PC-3 (cell line): ENCODE measurements around the gene KDM2B. TPM values are rescaled to one million over a fixed set of nuclear protein-coding genes. Genes with fewer than 3 reads are reported as not detected.

Experiments used
- ATAC-seq: fragments of 200-7000 bp; cut with Tn5 transposase; 2 replicates; pipeline ENCODE4 v1.9.1; 2020; ENCODE audit warnings: mild to moderate bottlenecking, moderate library complexity
- BruUV-seq: library from RNA; stranded (reverse); fragments of 400-500 nt; replicated peaks from 2 replicates; lab custom pipeline; 2021; lab: Mats Ljungman, UMichigan
- CTCF ChIA-PET: fragments of 300-600 bp; sonication (Branson Sonifier 250); formaldehyde crosslinking; loops from one replicate; lab custom pipeline; 2022; ENCODE audit warnings: antibody characterized with exemption; lab: Charles Lee
- POLR2A ChIA-PET: fragments of 300-600 bp; sonication (Branson Sonifier 250); formaldehyde crosslinking; loops from one replicate; lab custom pipeline; 2022; ENCODE audit warnings: antibody characterized with exemption; ENCODE audit not compliant: unreplicated experiment; lab: Charles Lee
- DNase-seq: peaks from one replicate; pipeline ENCODE4 v3.0.0-alpha.2; 2015
- H2AFZ ChIP-seq: fragments of 300-600 bp; sonication (generic); 2 replicates; pipeline ENCODE4 v1.6.0; 2016; ENCODE audit warnings: antibody characterized with exemption, low read length
- H3F3A ChIP-seq: fragments of 300-600 bp; sonication (generic); one replicate; pipeline ENCODE4 v1.6.0; 2017; ENCODE audit warnings: antibody characterized with exemption, low read length, control low read depth, mild to moderate bottlenecking; ENCODE audit not compliant: unreplicated experiment
- H3K27ac ChIP-seq: fragments of 300-600 bp; sonication (generic); 2 replicates; pipeline ENCODE4 v1.5.1; 2016; ENCODE audit warnings: mild to moderate bottlenecking, low read length
- H3K27me3 ChIP-seq: fragments of 300-600 bp; sonication (generic); 2 replicates; pipeline ENCODE4 v1.6.1; 2016; ENCODE audit warnings: low read length, mixed read lengths
- H3K36me3 ChIP-seq: fragments of 300-600 bp; sonication (generic); 2 replicates; pipeline ENCODE4 v1.6.1; 2016; ENCODE audit warnings: low read depth, mixed run types, low read length, mixed read lengths
- H3K4me1 ChIP-seq: fragments of 300-600 bp; sonication (generic); 2 replicates; pipeline ENCODE4 v1.5.1; 2016; ENCODE audit warnings: low read length; ENCODE audit not compliant: insufficient read depth
- H3K4me2 ChIP-seq: fragments of 300-600 bp; sonication (generic); 2 replicates; pipeline ENCODE4 v1.6.0; 2016; ENCODE audit warnings: low read length
- H3K4me3 ChIP-seq: fragments of 300-600 bp; sonication (generic); 2 replicates; pipeline ENCODE4 v1.5.1; 2016; ENCODE audit warnings: mild to moderate bottlenecking, low read length, mixed read lengths
- H3K79me2 ChIP-seq: fragments of 300-600 bp; sonication (generic); 2 replicates; pipeline ENCODE4 v1.6.1; 2017; ENCODE audit warnings: low read length, mixed read lengths
- H3K9ac ChIP-seq: fragments of 300-600 bp; sonication (generic); 2 replicates; pipeline ENCODE4 v1.6.0; 2016; ENCODE audit warnings: mild to moderate bottlenecking, low read length
- H3K9me2 ChIP-seq: fragments of 300-600 bp; sonication (generic); replicated peaks from 2 replicates; pipeline ENCODE4 v1.6.1; 2016; ENCODE audit warnings: mixed run types, low read length, mixed read lengths
- H3K9me3 ChIP-seq: fragments of 300-600 bp; sonication (generic); 2 replicates; pipeline ENCODE4 v1.6.1; 2016; ENCODE audit warnings: low read length, mixed read lengths
- H4K20me1 ChIP-seq: fragments of 300-600 bp; sonication (generic); 2 replicates; pipeline ENCODE4 v1.6.1; 2016; ENCODE audit warnings: low read length, mixed read lengths
- EZH2 ChIP-seq: fragments of 300-600 bp; sonication (generic); IDR thresholded peaks from one replicate; pipeline ENCODE4 v1.6.1; 2017; ENCODE audit warnings: antibody characterized with exemption, mild to moderate bottlenecking, low read length; ENCODE audit not compliant: unreplicated experiment
- EZH2phosphoT487 ChIP-seq: fragments of 300-600 bp; sonication (generic); IDR thresholded peaks from 2 replicates; pipeline ENCODE4 v1.6.1; 2018; ENCODE audit warnings: mild to moderate bottlenecking, antibody characterized with exemption, low read length, borderline replicate concordance
- intact Hi-C: fragments of 100-400 bp; cut with micrococcal nuclease; formaldehyde crosslinking; loops from 2 replicates; pipeline ENCODE4 v1.9.0; 2023
- total RNA-seq: library from RNA; depleted of rRNA; stranded (reverse); fragments of >200 nt; gene quantifications from 2 replicates; pipeline ENCODE4 v1.2.3, GENCODE V29; 2014
- TF ChIP-seq, protein P1 (sequence below): fragments of 300-600 bp; sonication (generic); conservative IDR thresholded peaks from 2 replicates; pipeline ENCODE4 v1.5.1; 2017; ENCODE audit warnings: antibody characterized with exemption, low read depth, mild to moderate bottlenecking, low read length

KDM2B gene
- total RNA-seq, 1 experiment from 2014 or later, result 52.5 TPM

DNA sequence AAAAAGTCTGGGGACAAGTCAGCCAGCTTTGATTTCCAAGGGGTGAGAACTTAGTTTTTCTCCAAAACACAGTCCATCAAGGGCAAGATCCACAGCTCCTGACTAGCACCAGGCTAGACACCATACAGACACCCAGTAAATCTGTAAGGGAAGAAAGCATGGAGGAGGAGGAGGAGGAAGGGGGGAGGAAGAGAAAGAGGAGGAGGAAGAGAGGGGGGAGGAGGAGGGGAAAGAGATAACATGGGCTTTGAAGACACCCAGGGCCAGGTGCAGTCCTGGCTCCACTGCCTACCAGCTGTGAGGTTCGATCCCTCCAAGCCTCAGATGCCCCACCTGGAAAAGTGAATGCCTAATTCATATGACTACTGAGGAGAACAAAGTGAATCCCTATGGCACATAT is 18.3 kb downstream of the KDM2B start:
- no TSS peak for BruUV-seq
- Histone ChIP-seq H3K4me1 (no peaks in the 10 kb centered on the region), H3K36me3 (no peaks in the 10 kb centered on the region; the same call in 1 of the 2 replicates), H3K9me2 (no peaks in the 10 kb centered on the region), H2AFZ (no peak overlapping the region), H3F3A (no peaks in the 10 kb centered on the region), H3K9ac (no peak overlapping the region), H3K9me3 (no peaks in the 10 kb centered on the region), H3K4me2 (no peak overlapping the region), H4K20me1 (no peaks in the 10 kb centered on the region), H3K27ac (no peak overlapping the region), H3K27me3 (no peaks in the 10 kb centered on the region), H3K4me3 (no peak overlapping the region), H3K79me2 (no peaks in the 10 kb centered on the region)
- CTCF ChIA-PET, result no interaction called here
- intact Hi-C loops, result no loop called here
- ATAC-seq (no peak), DNase-seq (no peak)
- POLR2A ChIA-PET, result interaction anchor here (0.7 kb wide), 2 partner anchors 9 to 110 kb away, joined by 19 to 35 read pairs; no protein-coding TSS in a partner anchor
- TF ChIP-seq EZH2 (no peak), EZH2phosphoT487 (no peak)
- TF ChIP-seq, protein P1, sequence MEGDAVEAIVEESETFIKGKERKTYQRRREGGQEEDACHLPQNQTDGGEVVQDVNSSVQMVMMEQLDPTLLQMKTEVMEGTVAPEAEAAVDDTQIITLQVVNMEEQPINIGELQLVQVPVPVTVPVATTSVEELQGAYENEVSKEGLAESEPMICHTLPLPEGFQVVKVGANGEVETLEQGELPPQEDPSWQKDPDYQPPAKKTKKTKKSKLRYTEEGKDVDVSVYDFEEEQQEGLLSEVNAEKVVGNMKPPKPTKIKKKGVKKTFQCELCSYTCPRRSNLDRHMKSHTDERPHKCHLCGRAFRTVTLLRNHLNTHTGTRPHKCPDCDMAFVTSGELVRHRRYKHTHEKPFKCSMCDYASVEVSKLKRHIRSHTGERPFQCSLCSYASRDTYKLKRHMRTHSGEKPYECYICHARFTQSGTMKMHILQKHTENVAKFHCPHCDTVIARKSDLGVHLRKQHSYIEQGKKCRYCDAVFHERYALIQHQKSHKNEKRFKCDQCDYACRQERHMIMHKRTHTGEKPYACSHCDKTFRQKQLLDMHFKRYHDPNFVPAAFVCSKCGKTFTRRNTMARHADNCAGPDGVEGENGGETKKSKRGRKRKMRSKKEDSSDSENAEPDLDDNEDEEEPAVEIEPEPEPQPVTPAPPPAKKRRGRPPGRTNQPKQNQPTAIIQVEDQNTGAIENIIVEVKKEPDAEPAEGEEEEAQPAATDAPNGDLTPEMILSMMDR, result no peak

DNA sequence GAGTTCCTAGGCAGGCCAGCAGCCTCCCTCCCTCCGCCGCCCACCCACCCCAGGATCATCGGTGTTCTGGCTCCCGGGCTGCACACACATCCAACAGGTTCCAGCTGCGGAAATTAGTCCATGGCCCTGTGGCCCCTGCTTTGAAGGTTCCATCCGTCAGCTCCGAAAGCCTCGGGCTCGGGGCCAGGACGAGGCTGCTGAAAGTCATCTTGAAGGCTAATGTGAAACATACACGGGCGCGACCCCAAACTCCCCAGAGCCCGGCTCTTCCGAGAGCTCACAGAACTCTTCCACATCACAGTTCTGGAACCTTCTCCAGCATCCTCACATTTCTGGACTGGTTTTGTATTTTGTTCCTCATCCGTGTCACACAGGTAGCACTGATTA is 19.8 kb downstream of the KDM2B start:
- no peaks in the 10 kb centered on the region for H3K27me3 ChIP-seq
- intact Hi-C loops, result no loop called here
- ChIA-PET POLR2A (no interaction called here), CTCF (no interaction called here)
- DNase-seq (no peak), ATAC-seq (no peak)
- H3K9ac ChIP-seq, result no peak overlapping the region
- H3K27ac ChIP-seq, result no peak overlapping the region
- no TSS peak for BruUV-seq
- H3K4me2 ChIP-seq, result no peak overlapping the region
- H3F3A ChIP-seq, result no peaks in the 10 kb centered on the region
- H3K9me3 ChIP-seq, result no peaks in the 10 kb centered on the region
- no peak overlapping the region for H2AFZ ChIP-seq
- no peak overlapping the region for H3K4me3 ChIP-seq
- no peaks in the 10 kb centered on the region for H3K9me2 ChIP-seq
- TF ChIP-seq EZH2phosphoT487 (no peak), EZH2 (no peak)
- TF ChIP-seq, protein P1, result no peak
- H3K36me3 ChIP-seq, result no peaks in the 10 kb centered on the region; the same call in 1 of the 2 replicates
- no peaks in the 10 kb centered on the region for H3K4me1 ChIP-seq
- no peaks in the 10 kb centered on the region for H4K20me1 ChIP-seq
- H3K79me2 ChIP-seq, result no peaks in the 10 kb centered on the region

DNA sequence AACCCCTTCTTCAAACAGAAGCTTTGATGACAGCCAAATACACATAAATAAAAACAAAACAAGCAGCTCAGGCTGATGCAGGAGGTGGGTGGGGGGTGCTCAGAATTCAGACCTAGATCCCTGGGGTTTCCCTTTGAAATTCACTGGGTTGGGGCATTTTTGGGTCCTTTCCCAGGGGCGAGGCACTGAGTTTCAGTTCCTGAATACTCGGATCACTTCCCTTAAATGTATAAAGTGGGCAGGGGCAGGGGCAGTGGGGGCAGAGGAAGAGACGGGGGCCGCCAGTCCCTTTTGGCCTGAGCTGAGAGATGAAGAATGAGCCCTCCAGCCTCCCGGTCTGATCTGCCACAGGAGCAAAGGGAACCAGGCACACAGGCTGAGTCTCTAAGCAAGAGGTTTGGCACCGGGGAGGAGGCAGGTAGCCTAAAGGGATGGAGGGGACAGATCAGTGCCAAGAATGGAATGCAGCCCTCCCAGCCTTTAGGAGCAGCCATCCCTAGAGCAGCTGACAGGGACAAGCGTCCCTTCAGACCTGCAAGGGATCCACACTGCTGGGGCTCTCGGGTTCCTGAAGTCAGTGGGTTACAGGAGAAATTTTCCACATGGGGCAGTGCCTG is 20.3 kb downstream of the KDM2B start:
- no peaks in the 10 kb centered on the region for H3F3A ChIP-seq
- H3K9me3 ChIP-seq, result no peaks in the 10 kb centered on the region
- H3K4me2 ChIP-seq, result no peak overlapping the region
- no peak overlapping the region for H3K9ac ChIP-seq
- H4K20me1 ChIP-seq, result no peaks in the 10 kb centered on the region
- no peaks in the 10 kb centered on the region for H3K9me2 ChIP-seq
- H3K27ac ChIP-seq, result no peak overlapping the region
- ATAC-seq, result no peak
- no peaks in the 10 kb centered on the region for H3K4me1 ChIP-seq
- BruUV-seq, result no TSS peak
- no peak overlapping the region for H3K4me3 ChIP-seq
- no peaks in the 10 kb centered on the region; the same call in 1 of the 2 replicates for H3K36me3 ChIP-seq
- ChIA-PET CTCF (no interaction called here), POLR2A (no interaction called here)
- TF ChIP-seq EZH2 (no peak), EZH2phosphoT487 (no peak)
- TF ChIP-seq, protein P1, result no peak
- H3K27me3 ChIP-seq, result no peaks in the 10 kb centered on the region
- H3K79me2 ChIP-seq, result no peaks in the 10 kb centered on the region
- DNase-seq, result no peak
- no peak overlapping the region for H2AFZ ChIP-seq
- intact Hi-C loops, result no loop called here
